GM21825 (cell line): Measurements from ENCODE around the gene PMEL.

Source experiments
- ATAC-seq: cut with Tn5 transposase; IDR thresholded peaks from one replicate; pipeline ENCODE4 v1.9.1; 2021; ENCODE audit warnings: mild to moderate bottlenecking, moderate library complexity; ENCODE audit not compliant: unreplicated experiment

Gene PMEL

GRCh38 chr12:55942577-55943136 lies 23.2 kb downstream of the PMEL start:
- no peak for ATAC-seq

GRCh38 chr12:55942055-55942454 lies 23.8 kb downstream of the PMEL start:
- no peak for ATAC-seq

GRCh38 chr12:55940065-55940732 lies 25.6 kb downstream of the PMEL start:
- peak; percentile 86 for ATAC-seq

GRCh38 chr12:55938826-55939501 lies 26.9 kb downstream of the PMEL start:
- ATAC-seq, result no peak

GRCh38 chr12:55937981-55938380 lies 27.9 kb downstream of the PMEL start:
- no peak for ATAC-seq

DNA sequence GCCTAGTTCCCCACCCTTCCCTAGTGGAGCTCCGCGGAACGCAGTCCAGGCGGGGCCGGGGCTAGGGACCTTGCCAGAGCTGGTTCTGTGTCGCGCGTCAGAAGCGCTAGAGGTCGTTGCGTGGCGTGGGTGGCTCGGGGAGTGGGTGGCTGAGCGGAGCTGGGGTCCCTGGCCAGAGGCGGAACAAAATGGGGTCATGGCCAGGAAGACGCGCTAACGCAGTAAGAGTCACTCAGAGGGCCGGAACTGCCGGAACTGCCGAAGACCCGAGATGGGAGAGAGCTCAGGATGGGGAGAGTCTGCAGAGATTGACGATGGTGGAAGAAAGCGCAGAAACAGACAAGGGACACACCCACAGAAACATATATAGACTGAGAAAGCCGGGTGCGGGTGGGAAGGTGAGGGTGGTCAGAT lies 30.1 kb downstream of the PMEL start:
- no peak for ATAC-seq

DNA sequence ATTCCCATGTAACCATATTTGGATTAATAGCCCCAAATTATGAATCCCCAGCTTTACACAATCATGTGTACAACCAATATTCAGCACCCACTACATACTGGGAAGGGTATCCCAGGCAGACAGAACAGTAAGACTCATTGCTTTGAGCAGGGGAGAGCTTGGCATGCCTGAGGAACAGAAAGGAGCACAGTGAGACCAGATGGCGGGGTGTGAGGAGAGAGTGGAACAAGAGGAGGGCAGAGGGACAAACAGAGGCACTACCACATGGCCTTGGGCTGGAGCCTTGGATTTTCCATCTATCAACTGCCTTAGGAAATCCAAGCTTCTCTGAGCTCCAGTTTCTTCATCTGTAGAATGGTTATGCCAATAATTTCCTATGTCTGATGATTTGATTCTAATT lies 31.1 kb downstream of the PMEL start:
- ATAC-seq, result no peak

DNA sequence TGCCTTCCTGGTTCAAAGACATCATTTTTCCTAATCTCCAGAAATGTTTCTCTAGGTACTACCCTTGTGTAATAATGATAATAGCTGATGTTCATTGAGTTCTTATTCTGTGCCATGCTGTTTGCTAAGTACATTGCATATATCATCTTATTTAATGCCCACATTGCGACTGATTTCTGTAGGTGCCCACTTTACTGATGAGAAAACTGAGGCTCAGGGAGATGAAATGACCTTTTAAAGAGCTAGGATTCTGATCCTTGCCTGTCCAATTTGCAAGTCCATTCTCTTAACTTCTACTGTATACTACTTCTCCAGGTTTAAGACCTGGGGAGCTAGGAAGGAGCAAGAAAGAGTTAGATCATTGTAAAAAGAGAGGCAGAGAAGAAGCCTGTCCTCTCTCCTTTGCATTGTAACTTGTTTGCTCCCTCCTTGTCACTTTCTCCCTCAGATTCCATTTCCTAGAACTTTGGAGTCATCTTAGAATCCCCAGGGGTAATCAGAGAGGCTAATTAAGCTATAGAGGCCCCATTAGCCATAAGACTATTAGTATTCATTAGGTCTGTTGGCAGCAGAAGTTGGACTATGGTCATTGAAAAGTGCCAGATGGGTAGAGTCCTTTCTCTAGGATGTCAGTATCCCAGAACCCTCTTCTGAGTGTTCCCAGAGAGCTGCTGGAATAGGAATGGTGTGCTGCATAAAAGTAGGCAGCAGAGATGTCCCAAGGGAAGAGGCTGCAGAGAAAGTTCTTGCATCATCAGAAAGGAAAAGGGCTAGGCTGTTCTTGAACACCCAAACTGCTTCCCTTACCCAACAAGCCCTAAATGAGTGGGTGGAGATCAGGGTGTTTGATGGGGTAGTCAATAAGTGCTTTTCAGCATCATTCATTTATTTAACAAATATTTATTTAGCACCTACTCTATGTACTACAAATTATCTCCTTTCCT lies 31.8 kb downstream of the PMEL start:
- no peak for ATAC-seq

DNA sequence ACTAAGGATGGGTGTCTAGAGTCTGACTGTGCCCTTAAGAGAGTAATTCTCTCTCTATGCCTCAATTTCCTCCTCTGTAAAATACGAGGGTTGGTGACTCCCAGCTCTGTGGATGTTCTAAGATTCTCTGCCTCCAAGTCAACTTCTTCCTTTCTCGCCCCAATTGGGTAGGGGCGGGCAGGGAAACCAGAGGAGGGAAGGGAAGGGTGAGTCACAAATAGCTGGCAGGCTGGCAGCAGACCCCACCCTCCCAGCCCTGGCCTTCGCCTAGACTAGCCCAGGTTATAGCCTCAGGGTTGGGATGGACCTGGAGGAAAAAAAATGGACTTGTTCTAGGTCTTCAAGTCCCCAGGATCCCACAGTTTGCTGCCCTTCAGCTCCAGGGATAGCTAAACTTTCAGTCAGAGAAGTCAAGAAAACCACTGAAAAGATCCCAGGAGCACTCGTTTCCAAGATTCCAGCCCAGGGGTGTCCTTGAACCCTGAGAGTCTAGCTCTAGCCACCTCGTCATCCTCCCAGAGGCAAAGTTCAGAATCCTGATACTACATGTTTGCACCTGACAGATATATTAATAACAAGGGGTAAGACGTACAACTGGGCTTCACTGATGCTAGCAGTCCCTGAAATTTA lies 32.6 kb downstream of the PMEL start:
- no peak for ATAC-seq

DNA sequence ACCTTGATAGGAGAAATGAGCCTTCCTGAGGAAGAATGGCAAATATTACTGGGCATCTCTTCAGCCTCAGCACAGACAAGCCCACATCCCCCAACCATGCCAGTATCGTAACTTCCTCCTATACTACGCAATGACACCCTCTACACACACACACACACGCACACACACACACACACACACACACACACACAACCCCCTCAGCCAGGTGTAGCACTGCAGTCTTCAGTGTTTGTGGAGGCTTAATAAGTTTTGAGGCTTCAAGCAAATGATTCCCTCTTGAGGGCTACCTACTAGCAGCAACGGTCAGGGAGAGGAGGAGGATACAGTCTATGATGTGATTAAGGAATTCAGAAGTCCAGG lies 33.3 kb downstream of the PMEL start:
- no peak for ATAC-seq

DNA sequence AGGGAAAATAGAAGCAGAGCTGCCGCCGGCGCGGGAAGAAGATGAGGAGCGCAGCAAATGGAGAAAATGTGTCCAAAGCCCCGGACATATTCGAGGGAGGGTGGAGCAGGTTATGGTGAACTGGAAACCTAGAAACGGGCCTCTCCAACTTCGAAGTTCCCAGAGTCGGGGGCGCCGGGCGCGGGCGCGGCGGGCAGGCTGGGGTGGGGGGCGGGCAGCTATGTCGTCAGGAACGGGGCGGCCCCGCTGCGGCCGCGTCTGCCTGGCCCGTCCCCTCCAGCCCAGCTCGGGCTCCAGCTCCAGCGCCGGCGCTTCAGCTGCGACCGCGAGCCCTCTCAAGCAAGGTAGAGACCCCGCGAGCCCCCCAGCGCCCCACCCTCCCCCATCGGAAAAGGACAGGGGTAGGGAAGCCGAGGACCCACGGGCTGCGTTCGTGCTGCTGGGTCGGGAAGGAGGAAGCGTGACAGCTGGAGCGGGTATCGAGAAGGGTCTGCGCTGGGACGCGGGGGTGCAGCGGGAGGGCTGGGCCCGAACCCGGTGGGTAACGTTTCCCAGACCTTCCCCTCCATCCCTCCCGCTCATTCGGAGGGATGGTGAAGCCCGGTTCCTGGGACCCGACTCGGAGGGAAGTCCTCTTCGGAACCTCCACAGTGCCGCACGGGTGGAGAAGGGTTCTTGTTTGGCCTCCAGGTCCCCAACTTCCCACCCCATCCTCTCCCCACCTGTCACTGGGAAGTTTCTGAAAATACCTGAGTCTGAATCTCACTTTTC lies 33.9 kb downstream of the PMEL start:
- no peak for ATAC-seq

DNA sequence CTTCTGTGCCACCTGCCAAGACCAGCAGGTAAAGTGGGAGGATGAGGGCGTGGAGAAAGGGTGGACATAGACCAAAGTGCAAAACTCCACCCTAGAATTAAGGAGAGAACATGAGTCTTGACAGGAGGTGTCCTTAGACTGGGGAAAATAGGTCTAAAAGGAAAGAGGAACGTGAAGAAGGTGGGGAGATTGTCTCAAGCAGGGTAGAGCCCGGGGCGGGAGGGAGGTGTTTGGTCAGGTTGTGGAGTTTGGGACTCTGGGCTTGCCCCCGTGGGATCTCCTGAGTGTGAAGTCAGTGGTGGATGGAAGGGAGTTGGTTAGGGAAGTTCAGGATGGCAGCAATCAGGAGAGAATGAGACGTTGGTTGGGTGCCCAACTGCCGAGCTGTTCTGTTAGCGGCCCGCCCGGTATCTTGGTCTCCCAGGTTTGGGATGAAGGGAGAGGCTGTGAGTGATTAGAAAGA lies 34.5 kb downstream of the PMEL start:
- no peak for ATAC-seq

GRCh38 chr12:55930771-55931316 lies 35.0 kb downstream of the PMEL start, which contains the start of gene DGKA:
Gene DGKA, plus strand, starts transcription at chr12:55931162. Its CDS starts 5,342 bp downstream, at chr12:55936504.
- ATAC-seq, result no peak

GRCh38 chr12:55929306-55929791 lies 36.5 kb downstream of the PMEL start:
- peak; percentile 49 for ATAC-seq

GRCh38 chr12:55927588-55928502 lies 38.0 kb downstream of the PMEL start, which contains the start of gene PYM1:
Gene PYM1, minus strand, starts transcription at chr12:55927894. Its CDS starts 133 bp downstream, at chr12:55927761.
- ATAC-seq, result peak; percentile 30

DNA sequence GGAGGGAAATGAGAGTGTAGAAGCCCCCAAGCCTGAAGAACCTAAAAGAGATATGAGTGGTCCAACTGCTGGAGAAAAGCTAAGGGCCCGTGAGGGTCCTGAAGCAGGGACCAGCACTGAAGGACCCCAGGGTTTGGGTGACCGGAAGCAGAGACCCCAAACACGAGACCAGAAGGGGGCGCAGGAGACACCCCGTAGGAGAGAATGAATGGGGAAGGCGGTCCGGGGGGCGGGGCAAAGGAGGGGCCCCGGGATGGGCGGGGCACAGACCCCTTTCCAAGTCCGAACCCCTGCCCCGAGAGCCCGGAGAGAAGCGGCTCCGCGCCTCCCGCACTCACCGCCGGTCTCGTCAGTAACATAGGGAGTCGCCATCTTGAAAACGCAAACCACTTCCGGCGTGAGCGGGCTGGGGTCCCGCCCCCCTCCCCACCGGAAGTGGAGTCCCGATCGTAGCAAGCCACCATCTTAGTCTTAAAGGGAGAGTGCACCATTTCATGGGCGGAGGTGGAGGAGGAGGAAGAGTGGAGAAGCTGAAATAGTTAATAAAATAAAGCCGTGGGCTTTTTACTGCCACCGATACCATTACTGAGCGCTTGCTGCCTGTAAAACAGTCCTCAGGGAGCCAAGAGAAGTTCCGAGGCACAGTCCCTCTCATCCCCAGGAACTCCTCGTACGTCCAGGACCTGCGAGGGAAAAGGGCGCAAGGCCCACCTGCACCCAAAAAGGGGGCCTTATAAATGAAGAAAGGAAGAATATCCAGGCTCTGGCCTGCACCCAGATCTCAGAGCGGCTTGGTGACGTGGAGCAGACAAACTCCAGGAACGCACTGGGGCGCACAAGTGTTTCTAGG lies 38.9 kb downstream of the PMEL start:
- peak; percentile 47 for ATAC-seq
